GM18502 (cell line): ENCODE results near the gene PCDHB7.
"Not testable (repeated sequence)": the region's sequence is repeated elsewhere in the genome, so short reads cannot be mapped to it uniquely, and the experiment has no call there.

Experiments
- ATAC-seq: cut with Tn5 transposase; IDR thresholded peaks from one replicate; pipeline ENCODE4 v1.9.1; 2021; ENCODE audit warnings: mild to moderate bottlenecking; ENCODE audit not compliant: unreplicated experiment, poor library complexity

PCDHB7 gene

GRCh38 chr5:141215504-141215903, 43.1 kb downstream of the PCDHB7 start:
- not testable (repeated sequence) for ATAC-seq

- not testable (repeated sequence) for ATAC-seq
Measured at GRCh38 chr5:141216035-141216434, 43.6 kb downstream of the PCDHB7 start.

- no peak for ATAC-seq
Measured at GRCh38 chr5:141223112-141223783, 50.8 kb downstream of the PCDHB7 start, which contains the start of gene PCDHB14. TSS of gene PCDHB14 (plus strand) at chr5:141223343. CDS start at chr5:141223506, 163 bp downstream.

GRCh38 chr5:141224844-141225243, 52.4 kb downstream of the PCDHB7 start:
- ATAC-seq, result not testable (repeated sequence)

GRCh38 chr5:141225421-141225820, 53.0 kb downstream of the PCDHB7 start:
- not testable (repeated sequence) for ATAC-seq
